GM21528 (cell line): Measurements from ENCODE around the gene VEPH1.

ENCODE experiments used
- ATAC-seq: cut with Tn5 transposase; IDR thresholded peaks from one replicate; pipeline ENCODE4 v1.9.1; 2021; ENCODE audit warnings: mild to moderate bottlenecking, moderate library complexity; ENCODE audit not compliant: unreplicated experiment, low FRiP score

VEPH1 gene

DNA sequence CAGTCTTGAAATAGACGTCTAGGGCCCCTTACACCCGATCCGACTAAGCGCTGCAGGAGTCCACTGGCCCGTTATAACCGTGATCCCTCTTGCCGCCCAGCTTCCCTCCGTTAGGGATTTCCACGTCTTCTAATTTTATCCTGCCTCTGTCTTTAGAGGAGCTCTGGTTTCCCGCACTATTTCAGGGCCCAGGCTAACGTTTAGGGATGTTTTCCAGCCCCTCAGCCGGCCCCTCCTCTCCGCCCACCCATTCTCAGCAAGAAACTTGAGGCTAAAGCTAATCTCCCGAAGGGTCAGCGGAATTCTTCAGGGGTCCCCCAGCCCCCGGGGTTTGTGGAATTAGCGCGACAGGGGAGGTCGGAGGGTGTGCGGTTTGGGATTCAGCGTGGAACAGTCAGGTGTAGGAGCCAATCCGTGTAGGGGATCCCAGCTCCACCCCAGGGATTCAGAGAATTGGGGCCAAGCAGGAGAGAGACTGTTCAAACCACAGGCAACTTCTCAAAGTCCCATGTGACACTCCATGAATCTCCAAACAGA is 65.0 kb downstream of the VEPH1 start:
- ATAC-seq = no peak

DNA sequence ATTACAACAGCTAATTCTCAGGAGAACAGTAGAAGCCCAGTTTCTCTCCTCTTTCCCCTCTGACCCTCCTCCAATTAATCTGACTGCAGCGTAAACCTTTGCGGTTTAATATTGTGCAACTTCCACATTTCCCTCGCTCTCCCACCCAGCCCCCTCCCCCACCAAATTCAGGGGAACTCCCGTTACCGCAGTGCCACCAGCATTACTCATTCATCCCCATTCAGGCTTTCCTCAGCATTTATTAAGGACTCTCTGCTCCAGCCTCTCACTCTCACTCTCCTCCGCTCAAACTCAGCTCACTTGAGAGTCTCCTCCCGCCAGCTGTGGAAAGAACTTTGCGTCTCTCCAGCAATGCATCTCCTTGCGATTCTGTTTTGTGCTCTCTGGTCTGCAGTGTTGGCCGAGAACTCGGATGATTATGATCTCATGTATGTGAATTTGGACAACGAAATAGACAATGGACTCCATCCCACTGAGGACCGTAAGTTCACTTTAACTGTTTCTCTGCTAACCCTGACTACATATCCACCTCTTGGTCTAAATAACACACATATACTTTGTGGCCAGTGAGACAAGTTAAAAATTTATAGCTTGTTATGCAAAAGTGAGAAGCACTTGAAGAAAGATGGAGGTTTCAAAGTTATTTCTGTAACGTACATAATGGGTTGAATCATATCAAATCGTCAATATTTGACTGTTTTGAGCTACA is 66.5 kb downstream of the VEPH1 start, which contains the start of gene PTX3:
PTX3 (plus strand) TSS at position 268 of the 709 bp plus-strand sequence; CDS start at position 352, 84 bp downstream.
- no peak for ATAC-seq

- ATAC-seq = no peak
Observed at GRCh38 chr3:157429708-157430107, 73.5 kb downstream of the VEPH1 start.

GRCh38 chr3:157428853-157429252 is 74.4 kb downstream of the VEPH1 start:
- ATAC-seq = no peak

- ATAC-seq = no peak
Observed at GRCh38 chr3:157427901-157428300, 75.3 kb downstream of the VEPH1 start.

DNA sequence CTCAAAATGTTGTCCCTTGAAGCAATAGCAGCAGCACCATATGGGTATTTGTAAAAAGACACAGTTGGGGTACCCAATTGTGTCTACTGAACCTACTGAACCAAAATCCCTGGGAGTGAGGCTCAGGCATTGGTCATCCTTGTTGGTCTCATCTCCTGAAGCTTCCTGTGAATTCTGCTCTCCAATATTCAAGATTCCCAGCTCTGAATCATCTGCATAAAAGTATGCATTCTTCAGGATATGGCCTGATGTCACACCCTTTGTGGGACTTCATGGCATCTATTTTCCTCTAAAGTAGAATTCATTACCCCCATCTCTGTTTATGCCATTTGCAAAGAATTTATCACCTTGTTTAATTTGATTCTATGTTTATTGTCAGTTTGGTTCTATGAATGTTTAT is 79.9 kb downstream of the VEPH1 start:
- no peak for ATAC-seq

DNA sequence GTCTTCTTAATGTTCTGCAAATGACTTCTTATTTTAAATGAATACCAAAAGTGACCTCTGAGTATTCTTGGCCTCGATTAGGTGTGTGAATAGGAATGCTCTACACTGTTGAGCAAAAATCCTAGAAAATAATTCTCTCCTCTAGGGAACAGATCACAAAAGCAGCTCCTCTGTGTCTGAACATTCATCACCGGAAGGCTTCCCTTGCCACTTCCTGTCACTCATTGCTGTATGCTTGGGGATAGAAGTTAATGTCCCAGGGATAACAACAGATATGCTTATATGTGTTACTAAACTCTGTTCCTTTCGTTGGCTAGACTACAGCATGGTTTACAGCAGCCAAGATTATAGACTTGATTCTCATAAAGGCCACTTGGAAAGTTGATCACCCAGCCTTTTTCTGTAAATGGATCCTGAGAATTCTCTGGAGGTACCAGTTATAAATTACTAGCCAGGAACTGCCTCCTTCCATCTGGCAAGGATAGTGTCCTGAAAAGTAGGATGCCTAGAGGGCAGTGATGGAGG is 82.5 kb downstream of the VEPH1 start:
- no peak for ATAC-seq

- no peak for ATAC-seq
Observed at GRCh38 chr3:157418104-157418503, 85.1 kb downstream of the VEPH1 start.

- ATAC-seq = no peak
Observed at GRCh38 chr3:157417247-157417646, 86.0 kb downstream of the VEPH1 start.

- no peak for ATAC-seq
Observed at GRCh38 chr3:157416347-157417087, 86.7 kb downstream of the VEPH1 start.

DNA sequence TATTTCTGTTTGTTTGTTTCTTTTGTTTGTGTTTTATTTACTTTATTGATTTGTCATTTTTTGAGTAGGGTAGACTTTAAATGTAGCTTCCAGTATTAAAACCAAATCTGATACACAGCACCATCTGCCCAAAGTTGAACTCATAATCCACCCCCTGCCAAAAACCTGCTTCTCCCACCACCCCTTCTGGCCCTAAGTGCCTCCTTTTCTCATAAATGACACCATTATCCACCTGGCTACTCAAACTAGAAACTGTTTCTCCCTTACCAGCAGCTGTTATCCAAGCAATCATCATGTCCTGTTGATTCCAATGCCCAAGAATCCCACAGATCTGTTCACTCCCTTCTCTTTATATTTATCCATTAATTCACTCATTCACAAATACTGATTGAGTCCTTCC is 88.4 kb downstream of the VEPH1 start:
- ATAC-seq = no peak

GRCh38 chr3:157412323-157412855 is 90.8 kb downstream of the VEPH1 start:
- no peak for ATAC-seq

DNA sequence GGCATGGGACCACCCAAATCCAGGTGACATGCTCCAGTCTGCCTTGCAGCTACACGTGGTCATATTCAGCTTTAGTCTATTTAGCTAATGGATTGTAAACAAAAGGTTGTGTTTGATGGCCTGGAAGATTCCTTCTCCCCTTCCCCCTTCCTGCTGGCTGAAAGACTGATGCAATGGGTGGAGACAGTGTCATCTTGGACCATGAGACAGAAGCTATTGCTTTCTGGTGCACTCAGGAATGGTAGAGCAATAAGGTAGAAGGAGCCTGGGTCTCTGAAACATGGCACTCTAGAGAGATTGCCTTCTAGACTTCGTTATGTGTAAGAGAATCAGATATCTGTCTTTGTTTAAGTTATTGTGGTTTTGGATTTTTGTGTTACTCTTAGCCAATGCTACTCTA is 92.3 kb downstream of the VEPH1 start:
- no peak for ATAC-seq

DNA sequence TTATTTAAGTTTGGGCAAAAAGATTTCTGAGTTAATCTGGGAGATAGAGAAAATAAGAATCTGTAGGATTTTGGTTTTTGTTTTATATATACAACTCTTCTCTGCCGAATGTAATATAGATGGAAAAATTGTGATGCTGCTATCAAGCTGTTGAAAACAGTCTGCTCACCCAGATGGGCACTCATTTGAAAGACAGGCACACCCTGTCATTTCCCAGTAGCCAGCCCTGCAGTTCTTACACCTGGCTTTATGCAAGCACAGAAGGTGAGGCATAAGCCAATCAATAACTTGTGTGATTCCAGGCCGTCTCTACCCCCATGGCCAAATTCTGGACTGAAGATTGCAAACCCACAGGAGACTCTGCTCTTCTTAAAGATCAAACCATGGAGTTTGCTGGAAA is 93.7 kb downstream of the VEPH1 start:
- no peak for ATAC-seq

- no peak for ATAC-seq
Observed at GRCh38 chr3:157408499-157409149, 94.6 kb downstream of the VEPH1 start.

- ATAC-seq = no peak
Observed at GRCh38 chr3:157407769-157408168, 95.4 kb downstream of the VEPH1 start.

- ATAC-seq = no peak
Observed at GRCh38 chr3:157406394-157406793, 96.8 kb downstream of the VEPH1 start.

- ATAC-seq = no peak
Observed at GRCh38 chr3:157405457-157405856, 97.8 kb downstream of the VEPH1 start.

GRCh38 chr3:157404381-157404780 is 98.8 kb downstream of the VEPH1 start:
- ATAC-seq = no peak

DNA sequence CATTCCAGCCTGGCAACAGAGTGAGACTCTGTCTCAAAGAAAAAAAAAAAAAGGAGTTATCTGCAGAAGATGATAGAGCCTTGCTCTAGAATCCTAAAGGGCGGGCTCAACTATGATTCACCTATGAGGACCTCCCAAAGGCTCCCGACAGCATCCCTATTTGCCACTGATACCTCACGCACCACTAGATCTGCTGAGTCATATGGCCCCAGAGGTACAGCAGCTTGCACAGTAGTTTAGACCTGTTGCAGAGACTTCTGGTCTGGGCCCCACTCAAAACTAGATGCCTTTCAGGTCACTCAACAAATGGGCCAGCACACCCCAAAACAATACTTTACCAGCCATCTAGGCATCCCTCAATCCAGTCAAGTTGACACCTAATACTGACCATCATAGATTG is 104.6 kb downstream of the VEPH1 start:
- ATAC-seq = no peak

DNA sequence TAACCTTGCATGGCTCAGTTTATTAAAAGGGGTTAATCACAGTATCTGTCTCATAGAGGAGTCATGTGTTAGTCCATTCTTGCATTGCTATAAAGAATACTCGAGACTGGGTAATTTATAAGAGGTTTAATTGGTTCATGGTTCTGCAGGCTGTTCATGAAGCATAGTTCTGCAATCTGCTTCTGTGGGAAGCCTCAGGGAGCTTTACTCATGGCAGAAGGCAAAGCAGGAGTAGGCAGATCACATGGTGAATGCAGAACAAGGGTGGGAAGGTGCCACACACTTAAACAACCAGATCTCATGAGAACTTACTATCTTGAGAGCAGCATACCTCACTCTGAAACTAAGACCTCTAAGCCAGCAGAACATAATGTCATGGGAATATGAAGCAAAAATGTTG is 108.8 kb downstream of the VEPH1 start:
- ATAC-seq = no peak
